Natural killer cell (primary cell): ENCODE data around the gene CEP72. TPM values are rescaled to one million over a fixed set of nuclear protein-coding genes. Genes with fewer than 3 reads are reported as not detected.

ENCODE experiments used
- ATAC-seq, 3 donors: fragments of 150-1000 bp in 2 of 3; fragments of 200-7000 bp in 1 of 3; cut with Tn5 transposase; 1 replicate in 1 of 3; 2 replicates in 2 of 3; pipeline ENCODE4 v1.10.0; 2021; ENCODE audit warnings: mild to moderate bottlenecking in 2 of 3, moderate library complexity in 2 of 3
- DNase-seq, 2 donors: peaks; one replicate each; pipeline versions ENCODE4 v3.0.0 to v3.0.0-alpha.2; 2013 to 2021; ENCODE audit warnings: mixed read lengths in 1 of 2
- H3K27ac ChIP-seq: one replicate; pipeline ENCODE4 v1.5.1; 2013; ENCODE audit warnings: mild to moderate bottlenecking, low read length
- H3K27me3 ChIP-seq: one replicate; pipeline ENCODE4 v1.6.1; 2013; ENCODE audit warnings: low read length; ENCODE audit not compliant: control insufficient read depth, insufficient read depth
- H3K36me3 ChIP-seq: one replicate; pipeline ENCODE4 v1.6.1; 2013; ENCODE audit warnings: low read length; ENCODE audit not compliant: control insufficient read depth, insufficient read depth
- H3K4me1 ChIP-seq: one replicate; pipeline ENCODE4 v1.6.1; 2013; ENCODE audit warnings: low read length; ENCODE audit not compliant: control insufficient read depth, insufficient read depth
- H3K4me3 ChIP-seq: one replicate; pipeline ENCODE4 v1.5.1; 2013; ENCODE audit warnings: low read length
- H3K9me3 ChIP-seq: one replicate; pipeline ENCODE4 v1.6.1; 2013; ENCODE audit warnings: low read length; ENCODE audit not compliant: control insufficient read depth, insufficient read depth
- H3K27ac Mint-ChIP-seq, 2 donors: one replicate each; pipeline ENCODE4 v1.8.0; 2022; ENCODE audit warnings: mild to moderate bottlenecking in 2 of 2, mixed read lengths in 2 of 2, moderate library complexity in 1 of 2
- H3K27me3 Mint-ChIP-seq, 2 donors: one replicate each; pipeline ENCODE4 v1.8.0; 2022; ENCODE audit warnings: low read depth in 2 of 2, mixed read lengths in 2 of 2
- H3K36me3 Mint-ChIP-seq: one replicate; pipeline ENCODE4 v1.8.0; 2022; ENCODE audit warnings: mixed read lengths
- H3K4me1 Mint-ChIP-seq, 2 donors: one replicate each; pipeline ENCODE4 v1.8.0; 2022; ENCODE audit warnings: mixed read lengths in 2 of 2
- H3K4me3 Mint-ChIP-seq: one replicate; pipeline ENCODE4 v1.8.0; 2022; ENCODE audit warnings: mild to moderate bottlenecking, moderate library complexity, mixed read lengths
- H3K9me3 Mint-ChIP-seq, 2 donors: one replicate each; pipeline ENCODE4 v1.8.0; 2022; ENCODE audit warnings: mixed read lengths in 2 of 2
- CTCF ChIP-seq: fragments of 200-600 bp; IDR thresholded peaks from one replicate; pipeline ENCODE4 v1.8.0; 2022; ENCODE audit warnings: antibody characterized with exemption
- WGBS: methylation state at CpG from one replicate; pipeline ENCODE4 v1.1.7; 2013; ENCODE audit warnings: missing lambda C conversion rate; ENCODE audit not compliant: insufficient coverage; 5-methylcytosine and 5-hydroxymethylcytosine counted together
- intact Hi-C: fragments of 100-400 bp; cut with micrococcal nuclease; formaldehyde crosslinking; loops from one replicate; pipeline ENCODE4 v1.14.2; 2022
- total RNA-seq, 4 donors: library from RNA; stranded (reverse); fragments of 120-200 nt in 1 of 4; gene quantifications; one replicate each; pipeline versions ENCODE4 v1.2.3 to v1.2.4, GENCODE V29; 2013 to 2022

The CEP72 gene
- total RNA-seq, 3 donors from 2014 or later (not counting 1 experiment from before 2014, with no cell fraction given) = 12.2 to 15.1 (median 12.3) TPM

GRCh38 chr5:647727-648126, 35.6 kb downstream of the CEP72 start:
- no peak for DNase-seq
- Histone ChIP-seq H3K9me3 (peaks cover 25% of the 10 kb centered on the region), H3K4me1 (no peaks in the 10 kb centered on the region), H3K4me3 (no peak overlapping the region), H3K27me3 (no peaks in the 10 kb centered on the region), H3K27ac (peak overlapping the region; percentile 45), H3K36me3 (peaks cover 4% of the 10 kb centered on the region)
- WGBS = 99% methylated on average over 9 of the region's 9 CpGs
- Mint-ChIP-seq H3K9me3 (no peaks in the 10 kb centered on the region), H3K36me3 (peaks cover 8% of the 10 kb centered on the region), H3K27me3 (no peaks in the 10 kb centered on the region), H3K4me3 (no peak overlapping the region), H3K4me1 (peaks cover 0 to 5% of the 10 kb centered on the region in 2 donors), H3K27ac (no peak overlapping the region)
- ATAC-seq = no peak
- intact Hi-C loops = no loop called here
- no peak for TF ChIP-seq CTCF

- Histone ChIP-seq H3K4me3 (no peak overlapping the region), H3K36me3 (peaks cover 8% of the 10 kb centered on the region), H3K27me3 (no peaks in the 10 kb centered on the region), H3K9me3 (peaks cover 25% of the 10 kb centered on the region), H3K4me1 (no peaks in the 10 kb centered on the region), H3K27ac (peak overlapping the region; percentile 52)
- no peak overlapping the region for H3K27ac Mint-ChIP-seq
- no peak overlapping the region for H3K4me3 Mint-ChIP-seq
- peaks cover 0 to 5% of the 10 kb centered on the region in 2 donors for H3K4me1 Mint-ChIP-seq
- no peak for TF ChIP-seq CTCF
- H3K36me3 Mint-ChIP-seq = no peaks in the 10 kb centered on the region
- intact Hi-C loops = no loop called here
- WGBS = 95% methylated on average over 12 of the region's 16 CpGs
- no peak for DNase-seq
- no peak for ATAC-seq
- H3K9me3 Mint-ChIP-seq = no peaks in the 10 kb centered on the region
- H3K27me3 Mint-ChIP-seq = no peaks in the 10 kb centered on the region
Observed at GRCh38 chr5:651296-652022, 39.3 kb downstream of the CEP72 start.

GRCh38 chr5:652023-652515, 39.9 kb downstream of the CEP72 start:
- H3K36me3 Mint-ChIP-seq = no peaks in the 10 kb centered on the region
- no peak for TF ChIP-seq CTCF
- intact Hi-C loops = no loop called here
- Histone ChIP-seq H3K27me3 (no peaks in the 10 kb centered on the region), H3K36me3 (peaks cover 7% of the 10 kb centered on the region), H3K4me1 (no peaks in the 10 kb centered on the region), H3K9me3 (peaks cover 25% of the 10 kb centered on the region), H3K4me3 (no peak overlapping the region), H3K27ac (no peak overlapping the region)
- ATAC-seq (no peak), DNase-seq (peak in 1 of 2 donors; percentile 9)
- H3K4me3 Mint-ChIP-seq = peak overlapping the region; percentile 28
- 98% methylated on average over 7 of the region's 8 CpGs for WGBS
- peak overlapping the region in 1 of 2 donors; percentile 78 for H3K27ac Mint-ChIP-seq
- H3K4me1 Mint-ChIP-seq = peaks cover 0 to 2% of the 10 kb centered on the region in 2 donors
- no peaks in the 10 kb centered on the region for H3K27me3 Mint-ChIP-seq
- no peaks in the 10 kb centered on the region for H3K9me3 Mint-ChIP-seq
